Measurements from ENCODE around the gene KLHL29.

- TF ChIP-seq CTCF (IDR thresholded peaks at IDR 0.05; ENCODE audit: insufficient read depth, low read depth, low read length) (no peak), EZH2 (IDR thresholded peaks at IDR 0.05; ENCODE audit: insufficient read depth, low read length) (no peak)
Measured at GRCh38 chr2:23709311-23709710, 324.3 kb downstream of the KLHL29 start.
